NB4 (cell line): ENCODE measurements around the gene HLA-DMA.

Experiments
- DNase-seq: peaks from one replicate; pipeline ENCODE4 v3.0.0; 2010; ENCODE audit warnings: low read depth
- H3K4me3 ChIP-seq: one replicate; pipeline ENCODE4 v1.5.1; 2011; ENCODE audit warnings: mild to moderate bottlenecking, low read depth, low read length, moderate library complexity
- MYC ChIP-seq: IDR thresholded peaks from 2 replicates; pipeline ENCODE4 v1.6.1; 2011; ENCODE audit warnings: low read depth, low read length
- POLR2A ChIP-seq: IDR thresholded peaks from 2 replicates; pipeline ENCODE4 v1.6.1; 2011; ENCODE audit warnings: mild to moderate bottlenecking; ENCODE audit not compliant: insufficient read length; ENCODE audit errors: extremely low read depth
- TF ChIP-seq, protein P1 (sequence below): IDR thresholded peaks from 2 replicates; pipeline ENCODE4 v1.6.1; 2011; ENCODE audit warnings: low read depth, low read length
- TF ChIP-seq, protein P2 (sequence below): IDR thresholded peaks from one replicate; pipeline ENCODE4 v1.5.1; 2012; ENCODE audit warnings: low read depth, low read length

Gene HLA-DMA

DNA sequence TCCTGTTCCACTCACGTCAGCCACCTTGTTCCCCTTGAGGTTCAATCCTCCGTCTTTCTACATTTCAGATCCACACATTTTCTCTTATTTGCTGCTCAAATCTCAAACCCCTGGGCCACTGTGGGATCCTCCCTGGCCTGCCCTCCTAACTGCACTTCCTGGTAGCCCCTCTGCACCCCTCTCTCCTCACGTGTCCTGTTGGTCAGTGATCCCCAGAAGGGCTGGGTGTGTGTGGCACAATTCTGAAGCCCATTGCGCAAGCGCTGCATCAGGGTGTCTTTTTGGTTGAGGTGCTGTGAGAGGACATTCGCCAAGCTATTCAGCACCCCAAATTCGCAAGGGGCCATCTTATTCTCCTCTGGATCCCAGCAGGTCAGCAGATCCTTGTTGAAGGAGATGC is 14.4 kb downstream of the HLA-DMA start:
- H3K4me3 ChIP-seq = no peak overlapping the region
- DNase-seq = no peak
- TF ChIP-seq, protein P1, sequence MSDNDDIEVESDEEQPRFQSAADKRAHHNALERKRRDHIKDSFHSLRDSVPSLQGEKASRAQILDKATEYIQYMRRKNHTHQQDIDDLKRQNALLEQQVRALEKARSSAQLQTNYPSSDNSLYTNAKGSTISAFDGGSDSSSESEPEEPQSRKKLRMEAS = no peak
- TF ChIP-seq, protein P2, sequence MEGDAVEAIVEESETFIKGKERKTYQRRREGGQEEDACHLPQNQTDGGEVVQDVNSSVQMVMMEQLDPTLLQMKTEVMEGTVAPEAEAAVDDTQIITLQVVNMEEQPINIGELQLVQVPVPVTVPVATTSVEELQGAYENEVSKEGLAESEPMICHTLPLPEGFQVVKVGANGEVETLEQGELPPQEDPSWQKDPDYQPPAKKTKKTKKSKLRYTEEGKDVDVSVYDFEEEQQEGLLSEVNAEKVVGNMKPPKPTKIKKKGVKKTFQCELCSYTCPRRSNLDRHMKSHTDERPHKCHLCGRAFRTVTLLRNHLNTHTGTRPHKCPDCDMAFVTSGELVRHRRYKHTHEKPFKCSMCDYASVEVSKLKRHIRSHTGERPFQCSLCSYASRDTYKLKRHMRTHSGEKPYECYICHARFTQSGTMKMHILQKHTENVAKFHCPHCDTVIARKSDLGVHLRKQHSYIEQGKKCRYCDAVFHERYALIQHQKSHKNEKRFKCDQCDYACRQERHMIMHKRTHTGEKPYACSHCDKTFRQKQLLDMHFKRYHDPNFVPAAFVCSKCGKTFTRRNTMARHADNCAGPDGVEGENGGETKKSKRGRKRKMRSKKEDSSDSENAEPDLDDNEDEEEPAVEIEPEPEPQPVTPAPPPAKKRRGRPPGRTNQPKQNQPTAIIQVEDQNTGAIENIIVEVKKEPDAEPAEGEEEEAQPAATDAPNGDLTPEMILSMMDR = no peak
- no peak for TF ChIP-seq POLR2A
- no peak for TF ChIP-seq MYC

DNA sequence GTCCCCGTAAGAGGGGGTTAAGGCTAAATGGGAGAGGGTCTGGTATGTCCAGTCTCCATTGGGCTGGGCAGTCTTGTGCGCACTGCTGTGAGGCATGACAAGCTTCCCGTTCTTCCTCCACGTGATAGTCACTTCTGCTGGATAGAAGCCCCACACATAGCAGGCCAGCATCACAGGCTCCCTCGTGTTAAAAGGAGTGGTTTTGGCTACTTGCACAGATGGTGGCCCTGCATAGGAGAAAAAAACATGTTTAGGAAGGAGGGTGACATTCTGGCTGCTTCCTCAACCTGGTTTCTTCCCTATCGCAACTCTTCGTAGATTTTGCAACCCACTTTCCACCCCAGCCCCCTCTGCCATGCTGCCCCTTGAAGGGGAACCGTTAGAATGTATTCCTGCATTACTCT is 15.7 kb downstream of the HLA-DMA start:
- H3K4me3 ChIP-seq = no peak overlapping the region
- peak; percentile 53 for DNase-seq
- no peak for TF ChIP-seq POLR2A
- TF ChIP-seq, protein P1 = 0 out of 2 replicates have a peak, but pooled peaks have one; percentile 4

DNA sequence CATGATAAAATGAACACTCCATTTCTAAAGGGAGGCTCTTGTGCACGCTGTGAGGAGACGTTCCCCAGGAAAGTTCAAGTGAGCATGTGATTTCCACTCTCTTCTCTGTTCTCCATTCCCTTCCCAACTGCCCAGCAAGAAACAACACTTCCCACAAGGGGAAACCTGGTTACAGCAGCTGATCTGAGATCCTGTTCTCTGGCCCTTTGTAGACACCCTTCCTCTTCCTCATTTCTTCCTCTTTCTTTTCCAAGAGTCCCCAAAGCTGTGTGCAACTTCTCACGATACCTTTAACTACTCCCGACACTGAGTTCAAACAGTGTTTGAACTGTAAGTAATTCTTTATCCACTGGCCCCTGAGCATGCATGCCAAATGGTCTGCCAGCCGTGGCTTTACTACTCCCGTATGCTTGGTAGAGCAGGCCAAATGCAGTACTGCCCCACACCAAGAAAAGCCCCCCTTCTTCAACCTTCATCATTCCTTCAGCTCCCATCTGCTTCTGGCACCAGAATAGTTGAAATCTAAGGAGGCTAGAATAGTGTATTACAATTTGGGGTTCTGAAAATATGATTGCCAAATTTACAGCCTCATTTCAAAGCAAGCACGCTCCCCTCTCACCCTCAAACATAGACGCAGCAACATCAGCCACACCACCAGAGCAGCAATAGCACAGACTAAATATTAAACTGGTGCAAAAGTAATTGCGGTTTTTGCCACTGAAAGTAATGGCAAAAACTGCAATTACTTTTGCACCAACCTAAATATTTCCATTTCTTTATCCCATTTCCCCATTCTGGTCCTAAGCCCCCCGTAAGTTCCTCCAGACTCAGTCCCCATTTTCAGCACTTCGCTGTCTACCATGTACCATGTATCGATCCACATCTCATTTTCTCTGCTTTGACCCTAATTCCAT is 16.4 kb downstream of the HLA-DMA start:
- TF ChIP-seq MYC (no peak), POLR2A (no peak)
- TF ChIP-seq, protein P2 = no peak
- TF ChIP-seq, protein P1 = no peak
- DNase-seq = no peak
- H3K4me3 ChIP-seq = no peak overlapping the region

DNA sequence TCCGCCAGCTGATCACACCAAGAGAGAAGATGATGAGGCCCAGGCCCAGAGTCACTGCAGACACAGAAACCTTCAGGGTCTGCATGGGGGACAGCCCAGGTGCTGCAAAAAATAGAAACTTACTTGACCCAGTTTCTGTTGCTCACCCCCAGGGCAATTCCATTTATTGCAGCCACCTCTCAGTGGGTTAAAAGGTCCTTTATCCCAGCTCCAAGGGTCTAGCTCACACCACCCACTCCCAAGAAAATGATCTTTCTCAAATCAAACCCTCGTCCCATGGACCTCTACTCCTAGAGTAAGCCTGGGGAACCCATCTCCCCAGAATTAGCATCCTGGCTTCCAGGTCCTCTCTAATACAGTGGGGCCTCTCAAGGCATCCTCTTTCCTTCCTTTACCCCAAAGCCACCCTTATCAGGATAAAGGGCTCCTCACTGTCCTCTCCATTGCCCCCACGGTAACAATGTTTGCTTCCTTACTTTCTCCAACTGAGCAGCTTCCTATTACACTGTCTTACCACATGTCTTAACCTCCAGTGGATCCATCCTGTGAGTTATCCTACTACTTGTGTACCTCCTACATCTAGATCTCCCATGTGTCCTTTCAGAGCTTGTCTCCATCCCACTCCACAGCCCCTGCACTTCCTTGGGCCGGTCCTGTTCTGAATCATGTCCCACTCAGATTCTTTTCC is 17.2 kb downstream of the HLA-DMA start:
- TF ChIP-seq, protein P2 = no peak
- TF ChIP-seq POLR2A = no peak
- TF ChIP-seq, protein P1 = no peak
- TF ChIP-seq MYC = no peak
- DNase-seq = no peak
- no peak overlapping the region for H3K4me3 ChIP-seq

DNA sequence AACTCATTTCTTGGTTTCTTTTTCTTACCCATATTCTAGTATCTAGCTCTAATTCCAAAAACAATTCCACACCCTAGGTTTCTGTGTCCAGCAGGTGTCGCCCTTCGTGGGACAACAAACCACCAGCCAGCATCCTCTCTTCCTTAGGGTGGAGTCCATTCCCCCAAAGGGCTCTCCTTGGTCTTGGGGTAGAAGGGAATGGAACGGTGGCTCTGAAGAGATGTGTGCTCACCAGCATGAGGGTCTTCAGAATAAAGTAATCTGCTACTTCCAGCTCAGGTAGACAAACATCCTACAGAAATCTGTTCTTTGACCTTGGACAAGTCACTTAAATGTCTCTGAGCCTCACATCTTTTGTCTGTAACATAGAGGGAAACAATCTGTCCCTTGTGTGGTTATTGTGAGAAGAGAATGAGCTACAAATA is 19.2 kb downstream of the HLA-DMA start:
- DNase-seq = peak; percentile 78
- H3K4me3 ChIP-seq = no peak overlapping the region
- TF ChIP-seq, protein P2 = peak; percentile 87
- no peak for TF ChIP-seq MYC
